Muscle of leg (tissue), 11 donors: ENCODE results near the gene LY6G6D. TPM values are rescaled to one million over a fixed set of nuclear protein-coding genes. Genes with fewer than 3 reads are reported as not detected.
A peak's percentile ranks its signal among the peaks of the same experiment; 100 is the strongest.

ENCODE experiments used
- DNase-seq: peaks from one replicate; pipeline ENCODE4 v3.0.0; 2013
- H3K27ac ChIP-seq: one replicate; pipeline ENCODE4 v1.5.1; 2013; ENCODE audit warnings: mild to moderate bottlenecking, low read length, control low read depth
- H3K27me3 ChIP-seq: one replicate; pipeline ENCODE4 v1.6.1; 2013; ENCODE audit warnings: low read length; ENCODE audit not compliant: control insufficient read depth, insufficient read depth
- H3K36me3 ChIP-seq: one replicate; pipeline ENCODE4 v1.6.1; 2013; ENCODE audit warnings: low read length; ENCODE audit not compliant: control insufficient read depth, insufficient read depth
- H3K4me1 ChIP-seq: one replicate; pipeline ENCODE4 v1.6.1; 2013; ENCODE audit warnings: low read length; ENCODE audit not compliant: control insufficient read depth, insufficient read depth
- H3K4me3 ChIP-seq: one replicate; pipeline ENCODE4 v1.5.1; 2013; ENCODE audit warnings: low read length, control low read depth
- H3K9me3 ChIP-seq: replicated peaks from 2 replicates; pipeline ENCODE4 v1.6.1; 2013; ENCODE audit warnings: low read depth, low read length; ENCODE audit not compliant: control insufficient read depth
- WGBS: methylation state at CpG from one replicate; pipeline ENCODE4 v1.1.5; 2013; ENCODE audit warnings: missing lambda C conversion rate; ENCODE audit not compliant: insufficient coverage; 5-methylcytosine and 5-hydroxymethylcytosine counted together
- polyA plus RNA-seq, 8 donors: library from polyadenylated mRNA; unstranded; fragments of 120-200 nt; gene quantifications; one replicate each; pipeline versions ENCODE4 v1.2.1 to v1.2.3, GENCODE V29; 2013; ENCODE audit warnings: inconsistent platforms in 1 of 8, low replicate concordance in 1 of 8; ENCODE audit not compliant: insufficient read length in 8 of 8, insufficient read depth in 1 of 8
- total RNA-seq: library from RNA; stranded (reverse); fragments of 120-200 nt; gene quantifications from one replicate; pipeline ENCODE4 v1.2.4, GENCODE V29; 2013

LY6G6D gene
- total and polyA plus RNA-seq, 9 donors, result 0.31 to 1.7 (median 0.70) TPM; not detected in 3

- Histone ChIP-seq H3K4me1 (peaks cover 49% of the 10 kb centered on the region), H3K27me3 (no peaks in the 10 kb centered on the region), H3K36me3 (peaks cover 36% of the 10 kb centered on the region), H3K4me3 (peak within 1 kb of the TSS; percentile 75), H3K27ac (peak within 1 kb of the TSS; percentile 97), H3K9me3 (no peaks in the 10 kb centered on the region)
- 0% methylated on average over 4 of the region's 24 CpGs for WGBS
- DNase-seq, result peak; percentile 95
These were observed 21.0 kb downstream of the LY6G6D start, which contains the start of gene CLIC1 for GRCh38 chr6:31736021-31736767. TSS of gene CLIC1 (minus strand) at chr6:31736530. CDS start at chr6:31736300, 230 bp downstream.

GRCh38 chr6:31736768-31737314 is 21.7 kb downstream of the LY6G6D start:
- Histone ChIP-seq H3K9me3 (no peaks in the 10 kb centered on the region), H3K4me1 (peaks cover 49% of the 10 kb centered on the region), H3K36me3 (peaks cover 36% of the 10 kb centered on the region), H3K27me3 (no peaks in the 10 kb centered on the region), H3K27ac (peak overlapping the region; percentile 97), H3K4me3 (peak overlapping the region; percentile 75)
- DNase-seq, result no peak
- 35% methylated on average over 7 of the region's 10 CpGs for WGBS

GRCh38 chr6:31737315-31737990 is 22.3 kb downstream of the LY6G6D start:
- 61% methylated on average over 5 of the region's 7 CpGs for WGBS
- no peaks in the 10 kb centered on the region for H3K27me3 ChIP-seq
- H3K4me1 ChIP-seq, result peaks cover 49% of the 10 kb centered on the region
- H3K36me3 ChIP-seq, result peaks cover 35% of the 10 kb centered on the region
- H3K27ac ChIP-seq, result peak overlapping the region; percentile 97
- no peak overlapping the region for H3K4me3 ChIP-seq
- DNase-seq, result peak; percentile 77
- no peaks in the 10 kb centered on the region for H3K9me3 ChIP-seq

- peaks cover 35% of the 10 kb centered on the region for H3K36me3 ChIP-seq
- H3K27ac ChIP-seq, result peak overlapping the region; percentile 97
- WGBS, result 34% methylated on average over 4 of the region's 6 CpGs
- no peaks in the 10 kb centered on the region for H3K27me3 ChIP-seq
- peak; percentile 90 for DNase-seq
- H3K4me1 ChIP-seq, result peaks cover 49% of the 10 kb centered on the region
- no peaks in the 10 kb centered on the region for H3K9me3 ChIP-seq
- no peak overlapping the region for H3K4me3 ChIP-seq
These were observed 23.1 kb downstream of the LY6G6D start for GRCh38 chr6:31737991-31738979.

GRCh38 chr6:31739639-31740396 is 24.7 kb downstream of the LY6G6D start, which contains the start of gene MSH5:
TSS of gene MSH5 (plus strand) at chr6:31740005. CDS start at chr6:31740467, 462 bp downstream.
- Histone ChIP-seq H3K4me1 (peaks cover 40% of the 10 kb centered on the region), H3K4me3 (peak within 1 kb of the TSS; percentile 96), H3K27me3 (no peaks in the 10 kb centered on the region), H3K27ac (peak within 1 kb of the TSS; percentile 97), H3K9me3 (no peaks in the 10 kb centered on the region), H3K36me3 (peaks cover 26% of the 10 kb centered on the region)
- under 1% methylated on average over 56 of the region's 58 CpGs for WGBS
- peak; percentile 100 for DNase-seq

- H3K4me3 ChIP-seq, result peak overlapping the region; percentile 96
- H3K27ac ChIP-seq, result peak overlapping the region; percentile 84
- no peaks in the 10 kb centered on the region for H3K9me3 ChIP-seq
- DNase-seq, result peak; percentile 44
- peaks cover 36% of the 10 kb centered on the region for H3K4me1 ChIP-seq
- 32% methylated on average over 8 of the region's 29 CpGs for WGBS
- peaks cover 26% of the 10 kb centered on the region for H3K36me3 ChIP-seq
- no peaks in the 10 kb centered on the region for H3K27me3 ChIP-seq
These were observed 25.5 kb downstream of the LY6G6D start for GRCh38 chr6:31740397-31741223.

GRCh38 chr6:31741815-31742214 is 26.7 kb downstream of the LY6G6D start:
- no peaks in the 10 kb centered on the region for H3K27me3 ChIP-seq
- WGBS, result 86% methylated on average over 1 of the region's 2 CpGs
- no peaks in the 10 kb centered on the region for H3K9me3 ChIP-seq
- no peak for DNase-seq
- H3K4me1 ChIP-seq, result peaks cover 32% of the 10 kb centered on the region
- H3K4me3 ChIP-seq, result no peak overlapping the region
- no peak overlapping the region for H3K27ac ChIP-seq
- H3K36me3 ChIP-seq, result peaks cover 26% of the 10 kb centered on the region

GRCh38 chr6:31742894-31743293 is 27.7 kb downstream of the LY6G6D start:
- H3K9me3 ChIP-seq, result no peaks in the 10 kb centered on the region
- no peak overlapping the region for H3K4me3 ChIP-seq
- DNase-seq, result no peak
- WGBS, result 72% methylated on average over 3 of the region's 3 CpGs
- H3K27ac ChIP-seq, result no peak overlapping the region
- no peaks in the 10 kb centered on the region for H3K27me3 ChIP-seq
- peaks cover 24% of the 10 kb centered on the region for H3K4me1 ChIP-seq
- peaks cover 32% of the 10 kb centered on the region for H3K36me3 ChIP-seq
